HepG2 (cell line): ENCODE results near the gene AGBL3. TPM values are rescaled to one million over a fixed set of nuclear protein-coding genes. Genes with fewer than 3 reads are reported as not detected.
"Not testable (repeated sequence)": the region's sequence is repeated elsewhere in the genome, so short reads cannot be mapped to it uniquely, and the experiment has no call there.

Source experiments
- ATAC-seq: fragments of 200-7000 bp; cut with Tn5 transposase; 3 replicates; pipeline ENCODE4 v1.9.1; 2020; ENCODE audit warnings: mild to moderate bottlenecking, moderate library complexity
- BruUV-seq: library from RNA; stranded (reverse); fragments of 400-500 nt; replicated peaks from 2 replicates; lab custom pipeline; 2021; lab: Mats Ljungman, UMichigan
- CTCF ChIA-PET: fragments of 300-600 bp; formaldehyde crosslinking; extraction: SDS; loops from one replicate; lab custom pipeline; 2021; ENCODE audit warnings: low total read pairs, inconsistent platforms, low intra/inter-chr PET ratio; lab: Yijun Ruan, JAX
- POLR2A ChIA-PET: fragments of 350-600 bp; sonication (Branson Sonifier 250); formaldehyde crosslinking; loops from one replicate; lab custom pipeline; 2020; ENCODE audit warnings: antibody characterized with exemption, inconsistent platforms; lab: Yijun Ruan, JAX
- DNase-seq: peaks from one replicate; pipeline ENCODE4 v3.0.0-alpha.2; 2015; ENCODE audit warnings: low spot score
- FAIRE-seq: peaks from 3 replicates; lab custom pipeline; 2011; peaks lifted over from hg19 to GRCh38; lab: Jason Lieb, UNC
- H2AFZ ChIP-seq: one replicate; pipeline ENCODE4 v1.6.1; 2011; ENCODE audit warnings: low read length, inconsistent platforms
- H3K27ac ChIP-seq: fragments of 300-600 bp; 3 replicates; pipeline ENCODE4 v1.8.0; 2011; ENCODE audit warnings: mixed run types, mild to moderate bottlenecking, mixed read lengths, low read length, inconsistent platforms; ENCODE audit not compliant: insufficient read depth; ENCODE audit errors: extremely low read length
- H3K27me3 ChIP-seq, 2 experiments: fragments of 200-600 bp in 1 of 2; 2 replicates in 1 of 2; 3 replicates in 1 of 2; pipeline versions ENCODE4 v1.6.0 to v1.8.0; 2011; ENCODE audit warnings: low read length in 2 of 2, mild to moderate bottlenecking in 2 of 2, moderate library complexity in 2 of 2, inconsistent platforms in 1 of 2; ENCODE audit not compliant: insufficient read depth in 2 of 2, control insufficient read depth in 1 of 2
- H3K36me3 ChIP-seq, 2 experiments: fragments of 200-600 bp in 1 of 2; replicated peaks in 1 of 2; 2 replicates in 1 of 2; 3 replicates in 1 of 2; pipeline versions ENCODE4 v1.5.1 to v1.8.0; 2011; ENCODE audit warnings: low read length in 2 of 2, inconsistent platforms in 1 of 2; ENCODE audit not compliant: insufficient read depth in 2 of 2, control insufficient read depth in 1 of 2
- H3K4me1 ChIP-seq: 2 replicates; pipeline ENCODE4 v1.5.1; 2012; ENCODE audit warnings: low read length, inconsistent platforms; ENCODE audit not compliant: insufficient read depth
- H3K4me2 ChIP-seq: 2 replicates; pipeline ENCODE4 v1.6.0; 2011; ENCODE audit warnings: low read depth, low read length, inconsistent platforms
- H3K4me3 ChIP-seq, 3 experiments: fragments of 200-600 bp in 1 of 3; sonication (generic), shearing (Covaris generic) in 1 of 3; replicated peaks in 1 of 3; 2 replicates each; pipeline ENCODE4 v1.5.1; 2011 to 2016; ENCODE audit warnings: low read length in 3 of 3, inconsistent platforms in 2 of 3, low read depth in 2 of 3, mild to moderate bottlenecking in 2 of 3, control low read depth in 1 of 3, mixed read lengths in 1 of 3; ENCODE audit not compliant: insufficient read depth in 1 of 3
- H3K79me2 ChIP-seq: one replicate; pipeline ENCODE4 v1.6.1; 2011; ENCODE audit warnings: low read length, inconsistent platforms; ENCODE audit not compliant: insufficient read depth
- H3K9ac ChIP-seq: 2 replicates; pipeline ENCODE4 v1.6.0; 2011; ENCODE audit warnings: mild to moderate bottlenecking, low read depth, low read length, inconsistent platforms; ENCODE audit not compliant: insufficient read depth
- H3K9me3 ChIP-seq: 2 replicates; pipeline ENCODE4 v1.5.1; 2012; ENCODE audit warnings: mild to moderate bottlenecking, low read length
- H4K20me1 ChIP-seq: 2 replicates; pipeline ENCODE4 v1.6.0; 2011; ENCODE audit warnings: inconsistent platforms, mild to moderate bottlenecking, low read length, moderate library complexity; ENCODE audit not compliant: insufficient read depth
- DZIP1 ChIP-seq: sonication (generic); formaldehyde crosslinking; IDR thresholded peaks from 2 replicates; pipeline ENCODE4 v1.5.0; 2020; ENCODE audit warnings: mild to moderate bottlenecking, missing genetic modification reagents
- ETV6 ChIP-seq: sonication (generic); formaldehyde crosslinking; conservative IDR thresholded peaks from 2 replicates; pipeline ENCODE4 v1.4.0; 2020; ENCODE audit warnings: missing genetic modification reagents
- REPIN1 ChIP-seq: sonication (generic); formaldehyde crosslinking; IDR thresholded peaks from 2 replicates; pipeline ENCODE4 v1.8.0; 2022; ENCODE audit warnings: missing genetic modification reagents, low read depth, mild to moderate bottlenecking, borderline replicate concordance
- SALL1 ChIP-seq: sonication (generic); formaldehyde crosslinking; IDR thresholded peaks from 2 replicates; pipeline ENCODE4 v1.8.0; 2022; ENCODE audit warnings: mild to moderate bottlenecking, missing genetic modification reagents
- SNRNP70 ChIP-seq: fragments of 200-400 bp; formaldehyde crosslinking; IDR thresholded peaks from 2 replicates; pipeline ENCODE4 v1.6.1; 2017; ENCODE audit warnings: mild to moderate bottlenecking, low read depth, low read length, moderate library complexity
- TAF15 ChIP-seq: fragments of 200-400 bp; formaldehyde crosslinking; IDR thresholded peaks from one replicate; pipeline ENCODE4 v1.6.1; 2018; ENCODE audit warnings: mild to moderate bottlenecking, low read depth, low read length; ENCODE audit not compliant: poor library complexity, severe bottlenecking
- ZNF256 ChIP-seq: sonication (generic); formaldehyde crosslinking; conservative IDR thresholded peaks from 2 replicates; pipeline ENCODE4 v1.4.0; 2020; ENCODE audit warnings: missing genetic modification reagents
- WGBS: methylation state at CpG from one replicate; pipeline ENCODE4 v1.1.6; 2017; ENCODE audit warnings: low lambda C conversion rate; 5-methylcytosine and 5-hydroxymethylcytosine counted together
- in situ Hi-C: cut with HindIII; loops from 2 replicates; pipeline ENCODE4 v1.10.0; 2017; ENCODE audit warnings: low pct_unique_long_range_greater_than_20kb; ENCODE audit not compliant: extremely low pct_ligation_motif_present
- intact Hi-C: fragments of 100-400 bp; cut with micrococcal nuclease; formaldehyde crosslinking; loops from one replicate; pipeline ENCODE4 v1.10.0; 2022; ENCODE audit not compliant: unreplicated experiment
- polyA plus RNA-seq, 8 experiments: library from polyadenylated mRNA; depleted of rRNA in 3 of 8; stranded (reverse) in 7 of 8; unstranded in 1 of 8; fragments of >200 nt; fragmentation: Illumina TruSeq in 4 of 8; extraction: Trizol in 4 of 8; gene quantifications; 2 replicates each; pipeline versions ENCODE4 v1.2.1 to v1.2.3, GENCODE V29; 2011 to 2016; ENCODE audit warnings: low read depth in 4 of 8, missing spikeins in 1 of 8, mixed read lengths in 1 of 8; ENCODE audit not compliant: insufficient read depth in 1 of 8
- total RNA-seq, 5 experiments: library from RNA; depleted of rRNA; stranded (reverse); fragments of >200 nt; fragmentation: Illumina TruSeq; extraction: Trizol; gene quantifications; 2 replicates each; pipeline ENCODE4 v1.2.3, GENCODE V29; 2016; ENCODE audit warnings: low read depth in 1 of 5
- TF ChIP-seq, protein P1 (sequence below): sonication (generic); formaldehyde crosslinking; IDR thresholded peaks from 2 replicates; pipeline ENCODE4 v1.4.0; 2020; ENCODE audit warnings: mild to moderate bottlenecking, low read depth, missing genetic modification reagents

The AGBL3 gene
- total and polyA plus RNA-seq, 2 of the 13 experiments (the other 11 are each of a cell fraction or from before 2014, with no cell fraction given): 2.2 to 7.2 TPM

DNA sequence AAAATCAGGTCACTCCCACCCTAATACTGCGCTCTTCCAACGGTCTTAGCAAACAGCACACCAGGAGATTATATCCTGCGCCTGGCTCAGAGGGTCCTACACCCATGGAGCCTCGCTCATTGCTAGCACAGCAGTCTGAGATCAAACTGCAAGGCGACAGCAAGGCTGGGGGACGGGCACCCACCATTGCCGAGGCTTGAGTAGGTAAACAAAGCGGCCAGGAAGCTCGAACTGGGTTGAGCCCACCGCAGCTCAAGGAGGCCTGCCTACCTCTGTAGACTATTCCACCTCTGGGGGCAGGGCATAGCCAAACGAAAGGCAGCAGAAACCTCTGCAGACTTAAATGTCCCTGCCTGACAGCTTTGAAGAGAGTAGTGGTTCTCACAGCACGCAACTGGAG, 80.7 kb downstream of the AGBL3 start:
- H3K9ac ChIP-seq, H3K4me3 ChIP-seq, intact Hi-C loops, in situ Hi-C loops, H3K4me2 ChIP-seq, FAIRE-seq, H3K9me3 ChIP-seq, H3K27me3 ChIP-seq, POLR2A ChIA-PET, H3K79me2 ChIP-seq, H2AFZ ChIP-seq, CTCF ChIA-PET, H3K27ac ChIP-seq, DNase-seq, H3K4me1 ChIP-seq, H4K20me1 ChIP-seq, ATAC-seq, BruUV-seq, H3K36me3 ChIP-seq: not testable (repeated sequence)
- 72% methylated on average over 6 of the region's 12 CpGs for WGBS

DNA sequence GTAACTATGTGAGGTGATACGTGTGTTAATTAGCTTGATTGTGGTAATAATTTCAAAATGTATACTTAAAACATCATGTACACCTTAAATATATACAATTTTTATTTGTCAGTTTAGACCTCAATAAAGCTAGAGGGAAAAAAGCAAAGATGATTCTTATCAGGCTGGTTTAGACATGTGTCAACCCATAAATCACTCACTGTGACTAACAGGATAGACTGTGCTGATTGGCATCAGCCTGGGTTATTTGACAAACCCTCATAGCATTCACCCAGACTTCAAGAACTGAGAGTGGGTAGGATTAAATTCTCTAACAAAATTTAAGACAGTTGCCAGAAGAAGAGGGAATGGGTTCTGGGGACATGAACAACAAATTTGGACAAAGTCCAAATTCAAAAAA, 87.8 kb downstream of the AGBL3 start:
- POLR2A ChIA-PET: no interaction called here
- CTCF ChIA-PET: no interaction called here
- Histone ChIP-seq H3K27me3 (no peaks in the 10 kb centered on the region), H3K9ac (no peak overlapping the region), H4K20me1 (no peaks in the 10 kb centered on the region), H3K9me3 (no peaks in the 10 kb centered on the region; the same call in 1 of the 2 replicates)
- intact Hi-C loops: no loop called here
- WGBS: 86% methylated on average over 1 of the region's 1 CpG
- TF ChIP-seq DZIP1 (CRISPR knock-in tag): no peak
- TF ChIP-seq TAF15: no peak
- no peak for TF ChIP-seq REPIN1 (CRISPR knock-in tag)
- no peak for TF ChIP-seq SNRNP70
- TF ChIP-seq ZNF256: no peak
- TF ChIP-seq, protein P1, sequence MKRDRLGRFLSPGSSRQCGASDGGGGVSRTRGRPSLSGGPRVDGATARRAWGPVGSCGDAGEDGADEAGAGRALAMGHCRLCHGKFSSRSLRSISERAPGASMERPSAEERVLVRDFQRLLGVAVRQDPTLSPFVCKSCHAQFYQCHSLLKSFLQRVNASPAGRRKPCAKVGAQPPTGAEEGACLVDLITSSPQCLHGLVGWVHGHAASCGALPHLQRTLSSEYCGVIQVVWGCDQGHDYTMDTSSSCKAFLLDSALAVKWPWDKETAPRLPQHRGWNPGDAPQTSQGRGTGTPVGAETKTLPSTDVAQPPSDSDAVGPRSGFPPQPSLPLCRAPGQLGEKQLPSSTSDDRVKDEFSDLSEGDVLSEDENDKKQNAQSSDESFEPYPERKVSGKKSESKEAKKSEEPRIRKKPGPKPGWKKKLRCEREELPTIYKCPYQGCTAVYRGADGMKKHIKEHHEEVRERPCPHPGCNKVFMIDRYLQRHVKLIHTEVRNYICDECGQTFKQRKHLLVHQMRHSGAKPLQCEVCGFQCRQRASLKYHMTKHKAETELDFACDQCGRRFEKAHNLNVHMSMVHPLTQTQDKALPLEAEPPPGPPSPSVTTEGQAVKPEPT: no peak
- TF ChIP-seq SALL1 (CRISPR knock-in tag): no peak
- no peak for TF ChIP-seq ETV6 (CRISPR knock-in tag)
- TF ChIP-seq, all 625 proteins: peak for 0
- no peak overlapping the region for H2AFZ ChIP-seq
- in situ Hi-C loops: no loop called here
- no peaks in the 10 kb centered on the region for H3K4me1 ChIP-seq
- FAIRE-seq (no peak), DNase-seq (no peak), ATAC-seq (no peak)
- H3K36me3 ChIP-seq: no peaks in the 10 kb centered on the region
- H3K79me2 ChIP-seq: no peaks in the 10 kb centered on the region
- no peak overlapping the region for H3K4me2 ChIP-seq
- no peak overlapping the region for H3K4me3 ChIP-seq
- no peak overlapping the region for H3K27ac ChIP-seq
- BruUV-seq: no TSS peak
